ENCODE measurements around the gene ARHGEF7.

DNA sequence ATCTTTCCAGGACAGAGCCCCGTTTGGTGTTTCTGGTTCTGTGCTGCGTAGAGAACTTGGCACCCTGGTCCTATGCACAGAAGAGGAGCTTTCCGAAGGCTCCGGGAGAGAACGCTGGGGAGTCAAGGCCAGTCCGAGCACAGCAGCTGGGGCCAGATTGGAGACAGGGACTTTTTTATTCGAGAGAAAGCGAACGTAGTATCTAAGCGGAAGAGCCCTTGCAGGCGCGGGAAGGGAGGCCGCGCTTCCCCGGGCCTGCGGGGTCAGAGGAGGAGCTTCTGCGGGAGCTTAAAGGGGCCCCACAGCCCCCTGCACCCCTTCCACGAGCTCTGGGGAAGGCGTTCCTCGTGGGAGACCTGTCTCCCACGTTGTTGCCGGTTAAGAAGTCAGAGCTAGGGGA is 48.6 kb upstream of the ARHGEF7 start:
- TF ChIP-seq CTCF (IDR thresholded peaks at IDR 0.05) (no peak), POLR2A (IDR thresholded peaks at IDR 0.05) (no peak), EP300 (IDR thresholded peaks at IDR 0.05) (no peak)
